OCI-LY7 (cell line): ENCODE measurements around the gene RBP5. TPM values are rescaled to one million over a fixed set of nuclear protein-coding genes. Genes with fewer than 3 reads are reported as not detected.
"Not testable (repeated sequence)": the region's sequence is repeated elsewhere in the genome, so short reads cannot be mapped to it uniquely, and the experiment has no call there.

Source experiments
- BruUV-seq: library from RNA; stranded (reverse); fragments of 400-500 nt; replicated peaks from 2 replicates; lab custom pipeline; 2021; lab: Mats Ljungman, UMichigan
- CTCF ChIA-PET: fragments of 300-600 bp; sonication (Branson Sonifier 250); formaldehyde crosslinking; loops from one replicate; lab custom pipeline; 2022; ENCODE audit warnings: antibody characterized with exemption; ENCODE audit not compliant: unreplicated experiment; lab: Charles Lee
- POLR2A ChIA-PET: fragments of 300-600 bp; sonication (Branson Sonifier 250); formaldehyde crosslinking; loops from one replicate; lab custom pipeline; 2022; ENCODE audit warnings: antibody characterized with exemption; lab: Charles Lee
- DNase-seq: peaks from one replicate; pipeline ENCODE4 v3.0.0-alpha.2; 2015; ENCODE audit warnings: low spot score
- H2AFZ ChIP-seq: fragments of 200-600 bp; sonication (generic), shearing (Covaris generic); 2 replicates; pipeline ENCODE4 v1.6.1; 2014; ENCODE audit warnings: mild to moderate bottlenecking, antibody characterized with exemption, low read length, moderate library complexity
- H3K27ac ChIP-seq: fragments of 200-600 bp; sonication (generic); 2 replicates; pipeline ENCODE4 v1.5.1; 2014; ENCODE audit warnings: mixed run types, low read depth, mild to moderate bottlenecking, moderate library complexity, low read length, inconsistent platforms; ENCODE audit not compliant: poor library complexity, severe bottlenecking
- H3K36me3 ChIP-seq: fragments of 200-600 bp; sonication (generic); 2 replicates; pipeline ENCODE4 v1.6.1; 2014; ENCODE audit warnings: mild to moderate bottlenecking, antibody characterized with exemption, low read length, moderate library complexity, mixed read lengths; ENCODE audit not compliant: insufficient read depth
- H3K4me1 ChIP-seq: fragments of 200-600 bp; sonication (generic); 2 replicates; pipeline ENCODE4 v1.5.1; 2014; ENCODE audit warnings: mild to moderate bottlenecking, low read length; ENCODE audit not compliant: insufficient read depth, poor library complexity, severe bottlenecking
- H3K4me2 ChIP-seq: fragments of 200-600 bp; sonication (generic); 2 replicates; pipeline ENCODE4 v1.6.1; 2014; ENCODE audit warnings: mild to moderate bottlenecking, low read length
- H3K4me3 ChIP-seq: fragments of 200-600 bp; sonication (generic); 2 replicates; pipeline ENCODE4 v1.5.1; 2014; ENCODE audit warnings: mild to moderate bottlenecking, low read depth, low read length; ENCODE audit not compliant: poor library complexity, severe bottlenecking
- H3K79me2 ChIP-seq: fragments of 200-600 bp; sonication (generic); 2 replicates; pipeline ENCODE4 v1.6.1; 2016; ENCODE audit warnings: low read depth, mild to moderate bottlenecking, low read length, moderate library complexity, mixed read lengths; ENCODE audit not compliant: insufficient read depth
- H3K9me2 ChIP-seq: fragments of 200-600 bp; sonication (generic); 2 replicates; pipeline ENCODE4 v1.6.1; 2016; ENCODE audit warnings: mild to moderate bottlenecking, low read length, mixed read lengths; ENCODE audit not compliant: insufficient read depth
- H3K9me3 ChIP-seq: fragments of 200-600 bp; sonication (generic); 2 replicates; pipeline ENCODE4 v1.6.1; 2014; ENCODE audit warnings: mild to moderate bottlenecking, mixed run types, low read length, mixed read lengths
- H4K20me1 ChIP-seq: fragments of 200-600 bp; sonication (generic); 2 replicates; pipeline ENCODE4 v1.6.1; 2014; ENCODE audit warnings: mild to moderate bottlenecking, antibody characterized with exemption, low read length, moderate library complexity, mixed read lengths; ENCODE audit not compliant: insufficient read depth
- EZH2phosphoT487 ChIP-seq: fragments of 200-600 bp; sonication (generic); IDR thresholded peaks from 2 replicates; pipeline ENCODE4 v1.6.1; 2018; ENCODE audit warnings: low read depth, borderline replicate concordance, mild to moderate bottlenecking, mixed run types, antibody characterized with exemption, low read length, moderate library complexity, mixed read lengths
- intact Hi-C: fragments of 100-400 bp; cut with micrococcal nuclease; formaldehyde crosslinking; loops from one replicate; pipeline ENCODE4 v1.10.0; 2022; ENCODE audit not compliant: unreplicated experiment
- total RNA-seq, 2 experiments: library from RNA; depleted of rRNA in 1 of 2; stranded (reverse); fragments of >200 nt in 1 of 2; shearing (Covaris generic) in 1 of 2; gene quantifications; 2 replicates each; pipeline ENCODE4 v1.2.3, GENCODE V29; 2014 to 2022
- TF ChIP-seq, protein P1 (sequence below): fragments of 200-600 bp; sonication (generic); conservative IDR thresholded peaks from 2 replicates; pipeline ENCODE4 v1.5.1; 2014; ENCODE audit warnings: mild to moderate bottlenecking, antibody characterized with exemption, low read length, moderate library complexity, mixed read lengths

The RBP5 gene
- total RNA-seq, 2 experiments from 2014 or later: 0.70 TPM; not detected in 1

DNA sequence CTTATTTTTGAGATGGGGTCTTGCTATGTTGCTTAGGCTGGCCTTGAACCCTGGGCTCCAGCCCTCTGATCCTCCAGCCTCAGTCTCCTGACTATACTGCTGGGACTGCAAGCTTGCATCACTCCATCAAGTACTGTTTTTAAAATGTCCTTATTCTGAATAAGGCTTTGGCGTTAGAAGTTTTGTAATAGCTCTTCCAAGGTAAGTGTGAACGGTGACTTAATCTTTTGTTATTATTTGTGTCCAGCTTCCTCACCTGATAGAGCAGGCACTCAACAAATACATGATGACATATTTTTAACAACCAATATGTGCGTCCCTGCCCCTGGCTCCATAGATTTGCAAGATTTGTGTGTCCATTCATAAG lies 21.1 kb downstream of the RBP5 start:
- H3K4me2 ChIP-seq: no peak overlapping the region
- CTCF ChIA-PET: no interaction called here
- H3K4me3 ChIP-seq: no peak overlapping the region
- DNase-seq: no peak
- peaks cover 16% of the 10 kb centered on the region for H3K9me3 ChIP-seq
- peaks cover 10% of the 10 kb centered on the region for H3K4me1 ChIP-seq
- no peaks in the 10 kb centered on the region for H3K79me2 ChIP-seq
- H3K27ac ChIP-seq: no peak overlapping the region
- no TSS peak for BruUV-seq
- H3K36me3 ChIP-seq: no peaks in the 10 kb centered on the region
- no peak overlapping the region for H2AFZ ChIP-seq
- H3K9me2 ChIP-seq: no peaks in the 10 kb centered on the region
- H4K20me1 ChIP-seq: no peaks in the 10 kb centered on the region
- POLR2A ChIA-PET: interaction anchor here (0.6 to 3.1 kb wide), 5 partner anchors 12 to 1691 kb away, joined by 3 to 18 read pairs (median 3); partner anchors contain the start of genes C12orf57, CDCA3, RNU7-1 and USP5
- intact Hi-C loops: loop anchor here (2.0 to 5.0 kb wide), 4 partner anchors 90 to 235 kb away; partner anchors contain the start of genes C12orf57, LPCAT3 and SPSB2
- no peak for TF ChIP-seq EZH2phosphoT487
- TF ChIP-seq, protein P1, sequence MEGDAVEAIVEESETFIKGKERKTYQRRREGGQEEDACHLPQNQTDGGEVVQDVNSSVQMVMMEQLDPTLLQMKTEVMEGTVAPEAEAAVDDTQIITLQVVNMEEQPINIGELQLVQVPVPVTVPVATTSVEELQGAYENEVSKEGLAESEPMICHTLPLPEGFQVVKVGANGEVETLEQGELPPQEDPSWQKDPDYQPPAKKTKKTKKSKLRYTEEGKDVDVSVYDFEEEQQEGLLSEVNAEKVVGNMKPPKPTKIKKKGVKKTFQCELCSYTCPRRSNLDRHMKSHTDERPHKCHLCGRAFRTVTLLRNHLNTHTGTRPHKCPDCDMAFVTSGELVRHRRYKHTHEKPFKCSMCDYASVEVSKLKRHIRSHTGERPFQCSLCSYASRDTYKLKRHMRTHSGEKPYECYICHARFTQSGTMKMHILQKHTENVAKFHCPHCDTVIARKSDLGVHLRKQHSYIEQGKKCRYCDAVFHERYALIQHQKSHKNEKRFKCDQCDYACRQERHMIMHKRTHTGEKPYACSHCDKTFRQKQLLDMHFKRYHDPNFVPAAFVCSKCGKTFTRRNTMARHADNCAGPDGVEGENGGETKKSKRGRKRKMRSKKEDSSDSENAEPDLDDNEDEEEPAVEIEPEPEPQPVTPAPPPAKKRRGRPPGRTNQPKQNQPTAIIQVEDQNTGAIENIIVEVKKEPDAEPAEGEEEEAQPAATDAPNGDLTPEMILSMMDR: no peak

DNA sequence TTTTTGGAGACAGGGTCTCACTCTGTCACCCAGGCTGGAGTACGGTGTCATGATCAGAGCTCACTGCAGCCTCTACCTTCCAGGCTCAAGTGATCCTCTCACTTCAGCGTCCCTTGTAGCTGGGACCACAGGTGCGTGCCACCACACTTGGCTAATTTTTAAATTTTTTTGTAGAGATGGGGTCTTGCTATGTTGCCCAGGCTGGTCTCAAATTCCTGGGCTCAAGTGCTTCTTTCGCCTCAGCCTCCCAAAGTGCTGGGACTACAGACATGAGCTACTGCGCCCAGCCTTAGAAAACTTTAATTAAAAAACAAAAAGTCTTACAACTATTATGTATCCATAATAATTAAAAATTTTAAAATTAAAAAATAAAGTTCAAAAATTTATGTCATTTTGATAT lies 21.5 kb downstream of the RBP5 start:
- not testable (repeated sequence) for H3K4me1 ChIP-seq

DNA sequence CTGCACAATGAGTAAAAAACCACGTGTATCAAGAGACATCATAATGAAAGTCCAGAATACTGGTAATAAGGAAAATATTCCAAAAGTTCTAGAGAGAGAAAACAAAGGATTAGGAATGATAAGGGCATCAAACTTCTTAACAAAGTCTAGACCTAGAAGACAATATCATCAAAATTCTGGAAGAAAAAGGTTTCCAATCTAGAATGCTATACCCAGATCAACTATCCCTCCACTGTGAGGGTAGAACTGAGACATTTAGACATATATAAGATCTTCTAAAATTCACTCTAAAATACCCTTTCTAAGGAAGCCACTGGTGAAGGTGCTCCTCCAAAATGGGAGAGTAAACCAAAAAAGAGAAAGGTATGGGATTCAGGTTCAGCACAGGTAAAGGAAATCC lies 22.6 kb downstream of the RBP5 start:
- H2AFZ ChIP-seq: no peak overlapping the region
- POLR2A ChIA-PET: no interaction called here
- DNase-seq: no peak
- H3K4me3 ChIP-seq: no peak overlapping the region
- H3K4me2 ChIP-seq: no peak overlapping the region
- BruUV-seq: no TSS peak
- TF ChIP-seq, protein P1: no peak
- no peak for TF ChIP-seq EZH2phosphoT487
- intact Hi-C loops: loop anchor here (5.0 kb wide), 2 partner anchors 89 to 234 kb away; partner anchors contain the start of genes LPCAT3 and SPSB2
- H4K20me1 ChIP-seq: no peaks in the 10 kb centered on the region
- CTCF ChIA-PET: no interaction called here
- no peak overlapping the region for H3K27ac ChIP-seq
- H3K9me3 ChIP-seq: peaks cover 16% of the 10 kb centered on the region
- peaks cover 10% of the 10 kb centered on the region for H3K4me1 ChIP-seq
- no peaks in the 10 kb centered on the region for H3K36me3 ChIP-seq
- no peaks in the 10 kb centered on the region for H3K79me2 ChIP-seq
- no peaks in the 10 kb centered on the region for H3K9me2 ChIP-seq

More for the DNA sequence above, 21.5 kb downstream of the RBP5 start:
- H3K27ac ChIP-seq, H3K79me2 ChIP-seq, H3K9me2 ChIP-seq, H2AFZ ChIP-seq, H3K4me3 ChIP-seq, H4K20me1 ChIP-seq, H3K4me2 ChIP-seq, H3K36me3 ChIP-seq, DNase-seq, CTCF ChIA-PET, BruUV-seq: not testable (repeated sequence)
- intact Hi-C loops: loop anchor here (5.0 kb wide), 2 partner anchors 90 to 235 kb away; partner anchors contain the start of genes LPCAT3 and SPSB2
- POLR2A ChIA-PET: interaction anchor here (1.4 to 3.1 kb wide), 2 partner anchors 11 to 163 kb away, joined by 3 to 18 read pairs; partner anchors contain the start of genes C12orf57 and RNU7-1
- H3K9me3 ChIP-seq: peaks cover 16% of the 10 kb centered on the region
